Sigmoid colon (tissue), 3 donors: Measurements from ENCODE around the gene PCDH15.

ENCODE experiments used
- CTCF ChIP-seq, 4 experiments: fragments of 450-650 bp in 3 of 4; fragments of 200-600 bp in 1 of 4; IDR thresholded peaks; one replicate each; pipeline ENCODE4 v1.5.1; 2016 to 2019; ENCODE audit warnings: antibody characterized with exemption in 4 of 4, mild to moderate bottlenecking in 3 of 4, moderate library complexity in 2 of 4
- POLR2A ChIP-seq, 2 donors: fragments of 450-650 bp; IDR thresholded peaks; one replicate each; pipeline ENCODE4 v1.6.1; 2016; ENCODE audit warnings: antibody characterized with exemption in 2 of 2, mild to moderate bottlenecking in 2 of 2, moderate library complexity in 2 of 2

DNA sequence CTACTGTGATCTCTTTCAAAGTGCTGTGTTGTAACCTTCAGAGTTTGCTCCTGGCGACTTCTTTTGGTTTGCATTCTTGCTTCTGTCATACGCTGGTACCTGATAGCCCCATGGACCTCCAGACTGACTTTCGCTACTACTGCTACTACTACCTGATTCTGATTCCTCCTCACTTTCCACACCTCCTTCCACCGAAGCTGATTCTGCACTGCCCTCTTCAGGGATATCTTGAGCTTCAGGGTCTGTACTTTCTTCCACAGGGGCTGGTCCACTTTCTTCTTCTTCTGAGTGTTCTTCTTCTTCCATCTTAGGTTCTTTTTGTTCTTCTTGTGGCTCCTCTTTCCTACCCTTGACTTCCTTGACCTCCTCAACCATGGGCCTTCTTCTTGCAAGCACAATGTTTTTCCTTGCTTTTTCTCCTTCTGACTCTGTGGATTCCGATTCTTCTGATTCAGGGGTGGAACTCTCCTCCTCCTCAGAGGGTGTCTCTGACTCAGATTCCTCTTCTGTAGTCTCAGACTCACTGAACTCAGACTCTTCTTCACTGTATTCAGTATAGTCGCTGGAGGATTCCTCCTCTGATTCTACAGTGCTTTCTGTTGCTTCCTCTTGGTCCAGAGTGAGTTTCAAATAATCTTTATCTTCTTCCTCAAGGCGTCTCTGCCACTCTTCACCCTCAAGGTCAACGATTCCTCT is 992.2 kb downstream of the PCDH15 start:
- no peak for TF ChIP-seq CTCF (IDR thresholded peaks at IDR 0.05)
- no peak for TF ChIP-seq POLR2A (IDR thresholded peaks at IDR 0.05)
